Measurements from ENCODE around the gene CRTAP. TPM values are rescaled to one million over a fixed set of nuclear protein-coding genes. Genes with fewer than 3 reads are reported as not detected.
A peak's percentile ranks its signal among the peaks of the same experiment; 100 is the strongest.

Gene CRTAP
- total and polyA plus RNA-seq, 4 donors: 63.2 to 125 (median 92.7) TPM

DNA sequence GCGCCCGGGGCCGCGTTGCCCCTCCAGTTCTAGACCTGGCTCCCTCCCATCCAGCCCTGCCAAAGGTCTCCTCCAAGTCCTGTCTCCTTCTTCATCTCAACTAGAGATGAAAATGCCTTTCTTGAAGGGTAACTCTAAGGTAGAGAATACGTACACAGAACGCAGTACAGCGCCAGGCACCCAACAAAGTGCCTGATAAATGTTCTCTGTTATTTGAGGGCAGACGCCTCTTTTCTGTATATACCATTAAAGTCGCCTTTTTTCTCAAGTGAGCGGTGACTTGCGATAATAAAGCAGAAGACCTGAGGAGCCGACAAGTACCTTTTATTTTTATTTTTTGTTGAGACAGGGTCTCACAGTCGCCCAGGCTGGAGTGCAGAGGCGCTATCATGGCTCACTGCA lies 809 bp downstream of the CRTAP start:
- H3K27me3 ChIP-seq (ENCODE audit: control insufficient read depth, insufficient read depth, low read length): no peaks in the 10 kb centered on the region
- peaks cover 16% of the 10 kb centered on the region for H3K4me1 ChIP-seq (ENCODE audit: control insufficient read depth, insufficient read depth, low read length)
- H3K4me3 ChIP-seq (ENCODE audit: low read depth, low read length): peak overlapping the region; percentile 58
- 100% methylated on average over 1 of the region's 14 CpGs for WGBS (ENCODE audit: insufficient coverage)
- no peak for DNase-seq (ENCODE audit: low read depth in 4 of 6, low spot score in 6 of 6)
- H3K9me3 ChIP-seq (ENCODE audit: control insufficient read depth, insufficient read depth, low read length): no peaks in the 10 kb centered on the region
- no peaks in the 10 kb centered on the region for H3K36me3 ChIP-seq (ENCODE audit: control insufficient read depth, insufficient read depth, low read length)
- peak overlapping the region; percentile 91 for H3K27ac ChIP-seq (ENCODE audit: low read depth, low read length)

DNA sequence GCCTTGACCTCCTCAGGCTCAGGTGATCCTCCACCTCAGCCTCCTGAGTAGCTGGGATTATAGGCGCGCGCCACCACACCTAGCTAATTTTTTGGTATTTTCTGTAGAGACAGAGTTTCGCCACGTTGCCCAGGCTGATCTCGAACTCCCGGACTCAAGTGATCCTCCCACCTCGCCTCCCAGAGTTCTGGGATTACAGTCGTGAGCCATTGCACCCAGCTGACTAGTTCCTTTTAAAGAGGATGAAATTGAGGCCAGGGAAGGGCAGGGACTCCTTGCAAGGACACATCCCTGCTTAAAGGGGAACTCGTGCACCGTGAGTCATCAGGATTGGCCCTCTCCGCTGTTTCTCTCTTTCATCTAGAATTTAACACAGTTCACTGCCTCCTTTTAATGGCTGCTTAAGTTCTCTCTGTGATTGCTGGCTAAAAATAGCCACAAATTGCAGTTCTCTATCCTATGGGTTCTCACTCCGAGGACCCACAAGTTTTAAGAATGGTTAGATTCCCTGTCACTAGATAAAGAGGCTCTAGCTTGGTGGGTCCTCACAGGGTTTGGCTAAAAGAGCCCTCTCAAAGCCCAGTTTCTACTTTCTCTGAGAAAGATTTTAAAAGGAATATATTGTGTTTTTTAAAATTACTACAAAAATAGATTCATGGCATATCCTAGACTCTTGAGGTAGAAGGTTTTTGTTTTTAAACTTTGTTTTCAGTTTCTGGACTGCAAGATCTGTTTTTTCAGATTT lies 1.4 kb downstream of the CRTAP start:
- H3K27ac ChIP-seq (ENCODE audit: low read depth, low read length): peak overlapping the region; percentile 91
- DNase-seq (ENCODE audit: low read depth in 4 of 6, low spot score in 6 of 6): peak in 3 of 6 donors; percentile 28 to 75 (median 50)
- H3K4me1 ChIP-seq (ENCODE audit: control insufficient read depth, insufficient read depth, low read length): peaks cover 16% of the 10 kb centered on the region
- H3K36me3 ChIP-seq (ENCODE audit: control insufficient read depth, insufficient read depth, low read length): no peaks in the 10 kb centered on the region
- H3K4me3 ChIP-seq (ENCODE audit: low read depth, low read length): peak overlapping the region; percentile 22
- no peaks in the 10 kb centered on the region for H3K9me3 ChIP-seq (ENCODE audit: control insufficient read depth, insufficient read depth, low read length)
- H3K27me3 ChIP-seq (ENCODE audit: control insufficient read depth, insufficient read depth, low read length): no peaks in the 10 kb centered on the region
- WGBS (ENCODE audit: insufficient coverage): 38% methylated on average over 5 of the region's 13 CpGs

DNA sequence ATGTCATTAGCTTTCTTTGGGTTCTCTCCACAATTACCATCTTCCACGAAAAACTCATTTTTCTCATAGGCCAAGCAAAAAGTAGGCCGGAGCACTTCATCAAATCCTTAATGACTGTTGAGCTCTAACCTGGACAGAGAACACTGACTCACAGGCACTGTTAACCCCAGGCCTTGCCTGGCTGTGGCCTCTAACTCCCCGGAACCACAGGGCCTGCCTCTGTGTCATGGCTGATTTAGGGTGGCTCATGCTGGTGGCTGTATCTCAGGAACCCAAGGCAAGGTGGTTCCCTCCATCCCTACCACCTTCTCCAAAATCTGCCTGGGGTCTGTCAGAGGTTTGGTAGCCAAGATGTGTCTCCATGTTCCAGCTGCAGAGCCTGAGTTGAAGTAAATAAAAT lies 3.6 kb downstream of the CRTAP start:
- no peak for DNase-seq (ENCODE audit: low read depth in 4 of 6, low spot score in 6 of 6)
- 100% methylated on average over 2 of the region's 3 CpGs for WGBS (ENCODE audit: insufficient coverage)
- peaks cover 14% of the 10 kb centered on the region for H3K36me3 ChIP-seq (ENCODE audit: control insufficient read depth, insufficient read depth, low read length)
- no peaks in the 10 kb centered on the region for H3K9me3 ChIP-seq (ENCODE audit: control insufficient read depth, insufficient read depth, low read length)
- H3K27ac ChIP-seq (ENCODE audit: low read depth, low read length): no peak overlapping the region
- H3K4me1 ChIP-seq (ENCODE audit: control insufficient read depth, insufficient read depth, low read length): peaks cover 16% of the 10 kb centered on the region
- no peak overlapping the region for H3K4me3 ChIP-seq (ENCODE audit: low read depth, low read length)
- no peaks in the 10 kb centered on the region for H3K27me3 ChIP-seq (ENCODE audit: control insufficient read depth, insufficient read depth, low read length)

- Histone ChIP-seq H3K27ac (ENCODE audit: low read depth, low read length) (no peak overlapping the region), H3K9me3 (ENCODE audit: control insufficient read depth, insufficient read depth, low read length) (no peaks in the 10 kb centered on the region), H3K4me1 (ENCODE audit: control insufficient read depth, insufficient read depth, low read length) (peaks cover 11% of the 10 kb centered on the region), H3K27me3 (ENCODE audit: control insufficient read depth, insufficient read depth, low read length) (no peaks in the 10 kb centered on the region), H3K36me3 (ENCODE audit: control insufficient read depth, insufficient read depth, low read length) (peaks cover 20% of the 10 kb centered on the region), H3K4me3 (ENCODE audit: low read depth, low read length) (no peak overlapping the region)
- DNase-seq (ENCODE audit: low read depth in 4 of 6, low spot score in 6 of 6): no peak
- WGBS (ENCODE audit: insufficient coverage): 90% methylated on average over 3 of the region's 3 CpGs
Observed at GRCh38 chr3:33119891-33120290, 6.1 kb downstream of the CRTAP start.

GRCh38 chr3:33122991-33123390 lies 9.2 kb downstream of the CRTAP start:
- H3K4me3 ChIP-seq (ENCODE audit: low read depth, low read length): no peak overlapping the region
- H3K27ac ChIP-seq (ENCODE audit: low read depth, low read length): no peak overlapping the region
- H3K36me3 ChIP-seq (ENCODE audit: control insufficient read depth, insufficient read depth, low read length): peaks cover 26% of the 10 kb centered on the region
- WGBS (ENCODE audit: insufficient coverage): 93% methylated on average over 3 of the region's 5 CpGs
- H3K27me3 ChIP-seq (ENCODE audit: control insufficient read depth, insufficient read depth, low read length): no peaks in the 10 kb centered on the region
- H3K4me1 ChIP-seq (ENCODE audit: control insufficient read depth, insufficient read depth, low read length): peaks cover 5% of the 10 kb centered on the region
- no peaks in the 10 kb centered on the region for H3K9me3 ChIP-seq (ENCODE audit: control insufficient read depth, insufficient read depth, low read length)
- no peak for DNase-seq (ENCODE audit: low read depth in 4 of 6, low spot score in 6 of 6)

DNA sequence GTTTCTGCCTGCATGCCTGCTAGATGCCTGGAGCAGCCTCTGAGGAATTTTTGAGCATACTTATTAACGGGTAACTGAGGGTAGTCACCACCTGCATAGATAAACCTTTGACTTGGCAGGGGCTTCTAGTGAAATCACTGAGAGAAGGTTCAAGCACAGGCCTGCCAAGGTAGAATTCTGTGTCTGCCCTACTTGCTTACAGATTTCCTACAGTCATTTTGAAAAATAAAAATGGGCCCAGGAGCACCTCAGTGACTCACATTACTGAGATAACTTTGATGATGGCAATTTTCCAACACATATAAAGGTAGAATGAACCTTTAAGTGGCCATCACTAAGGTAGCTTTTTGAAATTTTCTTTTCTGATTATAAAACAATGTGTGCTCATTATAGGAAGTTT lies 10.8 kb downstream of the CRTAP start:
- H3K4me1 ChIP-seq (ENCODE audit: control insufficient read depth, insufficient read depth, low read length): no peaks in the 10 kb centered on the region
- peaks cover 29% of the 10 kb centered on the region for H3K36me3 ChIP-seq (ENCODE audit: control insufficient read depth, insufficient read depth, low read length)
- H3K27ac ChIP-seq (ENCODE audit: low read depth, low read length): no peak overlapping the region
- no peaks in the 10 kb centered on the region for H3K27me3 ChIP-seq (ENCODE audit: control insufficient read depth, insufficient read depth, low read length)
- DNase-seq (ENCODE audit: low read depth in 4 of 6, low spot score in 6 of 6): no peak
- H3K4me3 ChIP-seq (ENCODE audit: low read depth, low read length): no peak overlapping the region
- no peaks in the 10 kb centered on the region for H3K9me3 ChIP-seq (ENCODE audit: control insufficient read depth, insufficient read depth, low read length)
- whole genome bisulfite sequencing (ENCODE audit: insufficient coverage): 86% methylated on average over 1 of the region's 1 CpG

- 100% methylated on average over 2 of the region's 3 CpGs for WGBS (ENCODE audit: insufficient coverage)
- Histone ChIP-seq H3K9me3 (ENCODE audit: control insufficient read depth, insufficient read depth, low read length) (no peaks in the 10 kb centered on the region), H3K27ac (ENCODE audit: low read depth, low read length) (no peak overlapping the region), H3K36me3 (ENCODE audit: control insufficient read depth, insufficient read depth, low read length) (peaks cover 36% of the 10 kb centered on the region), H3K4me1 (ENCODE audit: control insufficient read depth, insufficient read depth, low read length) (no peaks in the 10 kb centered on the region), H3K27me3 (ENCODE audit: control insufficient read depth, insufficient read depth, low read length) (no peaks in the 10 kb centered on the region), H3K4me3 (ENCODE audit: low read depth, low read length) (no peak overlapping the region)
- DNase-seq (ENCODE audit: low read depth in 4 of 6, low spot score in 6 of 6): no peak
Observed at GRCh38 chr3:33125840-33126239, 12.0 kb downstream of the CRTAP start.

DNA sequence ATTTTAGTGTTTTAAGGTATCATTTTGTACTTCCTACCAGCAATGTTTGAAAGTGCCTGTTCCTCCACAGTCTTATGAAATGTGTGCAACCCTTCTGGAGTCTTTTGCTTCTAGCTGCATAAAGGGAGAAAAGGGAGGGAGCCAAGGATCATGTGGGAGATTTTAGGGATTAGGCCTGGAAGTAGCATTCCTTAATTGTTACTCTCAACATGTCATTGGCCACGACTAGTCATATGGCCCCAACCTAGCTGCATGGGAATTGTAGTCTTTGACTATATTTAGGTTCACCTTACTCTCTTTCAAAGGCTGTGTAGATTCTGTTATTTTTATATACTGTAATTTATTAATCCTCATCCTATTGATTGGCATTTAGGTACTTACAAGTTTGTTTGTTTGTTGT lies 14.9 kb downstream of the CRTAP start:
- no CpG with 5 or more reads among the region's 1 CpG for WGBS (ENCODE audit: insufficient coverage)
- Histone ChIP-seq H3K9me3 (ENCODE audit: control insufficient read depth, insufficient read depth, low read length) (no peaks in the 10 kb centered on the region), H3K4me1 (ENCODE audit: control insufficient read depth, insufficient read depth, low read length) (no peaks in the 10 kb centered on the region), H3K27ac (ENCODE audit: low read depth, low read length) (no peak overlapping the region), H3K27me3 (ENCODE audit: control insufficient read depth, insufficient read depth, low read length) (no peaks in the 10 kb centered on the region), H3K4me3 (ENCODE audit: low read depth, low read length) (no peak overlapping the region), H3K36me3 (ENCODE audit: control insufficient read depth, insufficient read depth, low read length) (peaks cover 32% of the 10 kb centered on the region)
- no peak for DNase-seq (ENCODE audit: low read depth in 4 of 6, low spot score in 6 of 6)

GRCh38 chr3:33130144-33130543 lies 16.3 kb downstream of the CRTAP start:
- H3K36me3 ChIP-seq (ENCODE audit: control insufficient read depth, insufficient read depth, low read length): peaks cover 34% of the 10 kb centered on the region
- no peaks in the 10 kb centered on the region for H3K9me3 ChIP-seq (ENCODE audit: control insufficient read depth, insufficient read depth, low read length)

GRCh38 chr3:33131331-33132018 lies 17.7 kb downstream of the CRTAP start:
- 66% methylated on average over 3 of the region's 6 CpGs for WGBS (ENCODE audit: insufficient coverage)
- H3K36me3 ChIP-seq (ENCODE audit: control insufficient read depth, insufficient read depth, low read length): peaks cover 37% of the 10 kb centered on the region
- no peak overlapping the region for H3K27ac ChIP-seq (ENCODE audit: low read depth, low read length)
- DNase-seq (ENCODE audit: low read depth in 4 of 6, low spot score in 6 of 6): peak in 5 of 6 donors; percentile 55 to 93 (median 71)
- no peaks in the 10 kb centered on the region for H3K27me3 ChIP-seq (ENCODE audit: control insufficient read depth, insufficient read depth, low read length)
- H3K4me1 ChIP-seq (ENCODE audit: control insufficient read depth, insufficient read depth, low read length): no peaks in the 10 kb centered on the region
- H3K4me3 ChIP-seq (ENCODE audit: low read depth, low read length): no peak overlapping the region
- no peaks in the 10 kb centered on the region for H3K9me3 ChIP-seq (ENCODE audit: control insufficient read depth, insufficient read depth, low read length)

More at GRCh38 chr3:33130144-33130543, 16.3 kb downstream of the CRTAP start:
- no peak overlapping the region for H3K4me3 ChIP-seq (ENCODE audit: low read depth, low read length)
- H3K27me3 ChIP-seq (ENCODE audit: control insufficient read depth, insufficient read depth, low read length): no peaks in the 10 kb centered on the region
- H3K27ac ChIP-seq (ENCODE audit: low read depth, low read length): no peak overlapping the region
- no peak for DNase-seq (ENCODE audit: low read depth in 4 of 6, low spot score in 6 of 6)
- 80% methylated on average over 1 of the region's 2 CpGs for WGBS (ENCODE audit: insufficient coverage)
- no peaks in the 10 kb centered on the region for H3K4me1 ChIP-seq (ENCODE audit: control insufficient read depth, insufficient read depth, low read length)
